Endodermal cell (in vitro differentiated cells): ENCODE results near the gene ZG16B. TPM values are rescaled to one million over a fixed set of nuclear protein-coding genes. Genes with fewer than 3 reads are reported as not detected.

Experiments
- DNase-seq: peaks from one replicate; pipeline ENCODE4 v3.0.0-alpha.2; 2017
- H3K27ac ChIP-seq: 2 replicates; pipeline ENCODE4 v1.5.1; 2013; ENCODE audit warnings: mild to moderate bottlenecking, low read depth, low read length, moderate library complexity
- H3K27me3 ChIP-seq: 2 replicates; pipeline ENCODE4 v1.6.1; 2013; ENCODE audit warnings: mild to moderate bottlenecking, low read length, moderate library complexity; ENCODE audit not compliant: insufficient read depth, control insufficient read depth, poor library complexity, severe bottlenecking
- H3K36me3 ChIP-seq: 2 replicates; pipeline ENCODE4 v1.7.0; 2013; ENCODE audit warnings: mild to moderate bottlenecking, low read length, moderate library complexity; ENCODE audit not compliant: control insufficient read depth, insufficient read depth
- H3K4me1 ChIP-seq: one replicate; pipeline ENCODE4 v1.7.0; 2013; ENCODE audit warnings: low read length; ENCODE audit not compliant: control insufficient read depth, insufficient read depth
- H3K4me3 ChIP-seq: 2 replicates; pipeline ENCODE4 v1.5.1; 2013; ENCODE audit warnings: mild to moderate bottlenecking, low read length, moderate library complexity
- H3K9ac ChIP-seq: 2 replicates; pipeline ENCODE4 v1.6.1; 2013; ENCODE audit warnings: mild to moderate bottlenecking, low read length, moderate library complexity; ENCODE audit not compliant: poor library complexity, severe bottlenecking; ENCODE audit errors: extremely low read depth
- H3K9me3 ChIP-seq: 2 replicates; pipeline ENCODE4 v1.6.1; 2013; ENCODE audit warnings: mild to moderate bottlenecking, low read length, moderate library complexity; ENCODE audit not compliant: control insufficient read depth
- H3K27ac Mint-ChIP-seq: 2 replicates; pipeline ENCODE4 v1.8.0; 2020; ENCODE audit warnings: mixed read lengths
- H3K27me3 Mint-ChIP-seq: 2 replicates; pipeline ENCODE4 v1.8.0; 2021; ENCODE audit warnings: mild to moderate bottlenecking, mixed read lengths; ENCODE audit not compliant: insufficient read depth
- H3K36me3 Mint-ChIP-seq: 2 replicates; pipeline ENCODE4 v1.8.0; 2020; ENCODE audit warnings: low read depth, mixed read lengths
- H3K4me1 Mint-ChIP-seq: 2 replicates; pipeline ENCODE4 v1.8.0; 2020; ENCODE audit warnings: mixed read lengths
- H3K4me3 Mint-ChIP-seq: 2 replicates; pipeline ENCODE4 v1.8.0; 2020; ENCODE audit warnings: mild to moderate bottlenecking, moderate library complexity, mixed read lengths
- H3K9me3 Mint-ChIP-seq: 2 replicates; pipeline ENCODE4 v1.8.0; 2020; ENCODE audit warnings: mild to moderate bottlenecking, mixed read lengths
- WGBS, 2 experiments: methylation state at CpG; one replicate each; pipeline versions ENCODE4 v1.1.5 to v1.1.7; 2013; ENCODE audit warnings: missing lambda C conversion rate in 2 of 2, mixed read lengths in 1 of 2; ENCODE audit not compliant: insufficient coverage in 1 of 2, insufficient read length in 1 of 2; 5-methylcytosine and 5-hydroxymethylcytosine counted together
- total RNA-seq, 2 donors: library from RNA; stranded (reverse); fragmentation: NEBNext Ultra II Directional in 1 of 2; extraction: Animal tissue kit (Norgen Biotek cat#: 25700) in 1 of 2; gene quantifications; 2 replicates in 1 of 2; 3 replicates in 1 of 2; pipeline ENCODE4 v1.2.1, GENCODE V29; 2021
- TF ChIP-seq, protein P1 (sequence below): fragments of 200-600 bp; sonication (generic); conservative IDR thresholded peaks from 2 replicates; pipeline ENCODE4 v1.5.0; 2021; ENCODE audit warnings: antibody characterized with exemption, mild to moderate bottlenecking

Gene ZG16B
- total RNA-seq, 2 donors from 2014 or later = not detected

DNA sequence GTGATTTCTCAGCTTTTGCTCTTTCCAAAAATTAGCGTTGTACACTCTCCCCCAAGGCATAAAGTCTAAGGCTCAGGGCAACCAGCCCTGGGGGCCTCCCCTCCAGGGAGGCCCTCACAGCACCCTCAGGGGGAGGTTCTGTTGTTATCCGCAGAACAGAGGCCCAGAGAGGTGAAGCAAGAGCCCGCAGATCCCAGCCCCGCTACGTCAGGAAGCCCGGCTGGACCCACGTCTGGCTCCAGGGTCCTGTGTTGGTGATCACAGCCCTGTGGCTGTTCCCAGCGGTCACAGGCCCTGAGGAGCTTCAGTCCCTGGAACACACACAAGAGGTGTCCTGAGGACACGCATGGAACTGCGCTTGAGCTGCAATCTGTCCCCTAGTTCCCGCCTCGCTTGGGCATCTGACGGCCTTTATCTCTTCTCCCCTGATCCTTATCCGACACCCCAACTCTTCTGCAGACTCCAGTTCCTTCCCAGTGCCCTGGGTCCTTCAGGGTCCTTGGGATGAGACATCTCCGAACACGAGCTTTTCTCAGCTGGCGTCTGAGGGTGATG is 1.1 kb upstream of the ZG16B start:
- no peaks in the 10 kb centered on the region for H3K36me3 ChIP-seq
- no peak for DNase-seq
- 89 to 96% methylated on average over 11 to 17 of the region's 17 CpGs for WGBS, 2 experiments
- H3K9ac ChIP-seq = no peak overlapping the region
- no peaks in the 10 kb centered on the region for H3K9me3 Mint-ChIP-seq
- H3K9me3 ChIP-seq = no peaks in the 10 kb centered on the region
- TF ChIP-seq, protein P1, sequence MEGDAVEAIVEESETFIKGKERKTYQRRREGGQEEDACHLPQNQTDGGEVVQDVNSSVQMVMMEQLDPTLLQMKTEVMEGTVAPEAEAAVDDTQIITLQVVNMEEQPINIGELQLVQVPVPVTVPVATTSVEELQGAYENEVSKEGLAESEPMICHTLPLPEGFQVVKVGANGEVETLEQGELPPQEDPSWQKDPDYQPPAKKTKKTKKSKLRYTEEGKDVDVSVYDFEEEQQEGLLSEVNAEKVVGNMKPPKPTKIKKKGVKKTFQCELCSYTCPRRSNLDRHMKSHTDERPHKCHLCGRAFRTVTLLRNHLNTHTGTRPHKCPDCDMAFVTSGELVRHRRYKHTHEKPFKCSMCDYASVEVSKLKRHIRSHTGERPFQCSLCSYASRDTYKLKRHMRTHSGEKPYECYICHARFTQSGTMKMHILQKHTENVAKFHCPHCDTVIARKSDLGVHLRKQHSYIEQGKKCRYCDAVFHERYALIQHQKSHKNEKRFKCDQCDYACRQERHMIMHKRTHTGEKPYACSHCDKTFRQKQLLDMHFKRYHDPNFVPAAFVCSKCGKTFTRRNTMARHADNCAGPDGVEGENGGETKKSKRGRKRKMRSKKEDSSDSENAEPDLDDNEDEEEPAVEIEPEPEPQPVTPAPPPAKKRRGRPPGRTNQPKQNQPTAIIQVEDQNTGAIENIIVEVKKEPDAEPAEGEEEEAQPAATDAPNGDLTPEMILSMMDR = no peak
- no peaks in the 10 kb centered on the region for H3K27me3 ChIP-seq
- H3K4me1 ChIP-seq = no peaks in the 10 kb centered on the region
- no peak overlapping the region for H3K4me3 ChIP-seq
- H3K27me3 Mint-ChIP-seq = no peaks in the 10 kb centered on the region
- H3K4me1 Mint-ChIP-seq = no peaks in the 10 kb centered on the region
- no peak overlapping the region for H3K4me3 Mint-ChIP-seq
- no peak overlapping the region for H3K27ac Mint-ChIP-seq
- no peaks in the 10 kb centered on the region for H3K36me3 Mint-ChIP-seq
- H3K27ac ChIP-seq = no peak overlapping the region

DNA sequence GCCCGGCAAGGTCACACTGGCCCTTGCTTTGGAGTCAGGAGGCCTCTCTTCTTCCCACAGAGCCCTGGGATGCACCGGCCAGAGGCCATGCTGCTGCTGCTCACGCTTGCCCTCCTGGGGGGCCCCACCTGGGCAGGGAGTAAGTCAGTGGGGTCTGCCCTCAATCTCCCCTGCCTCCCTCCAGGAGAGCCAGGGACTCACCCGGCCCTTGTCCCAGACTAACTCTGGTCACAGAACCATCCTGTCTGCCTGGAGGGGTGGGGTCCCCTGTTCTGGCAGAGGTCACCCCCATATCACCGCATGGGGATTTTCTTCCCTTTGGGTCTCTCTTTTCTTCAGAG is 222 bp downstream of the ZG16B start:
- TF ChIP-seq, protein P1 = no peak
- H3K27me3 ChIP-seq = no peaks in the 10 kb centered on the region
- H3K27me3 Mint-ChIP-seq = no peaks in the 10 kb centered on the region
- no peak overlapping the region for H3K27ac Mint-ChIP-seq
- H3K9me3 ChIP-seq = no peaks in the 10 kb centered on the region
- no peak overlapping the region for H3K4me3 ChIP-seq
- H3K4me1 ChIP-seq = no peaks in the 10 kb centered on the region
- H3K36me3 Mint-ChIP-seq = no peaks in the 10 kb centered on the region
- no peak overlapping the region for H3K4me3 Mint-ChIP-seq
- no peaks in the 10 kb centered on the region for H3K9me3 Mint-ChIP-seq
- no peaks in the 10 kb centered on the region for H3K4me1 Mint-ChIP-seq
- H3K27ac ChIP-seq = no peak overlapping the region
- DNase-seq = no peak
- H3K9ac ChIP-seq = no peak overlapping the region
- no peaks in the 10 kb centered on the region for H3K36me3 ChIP-seq
- whole genome bisulfite sequencing, 2 experiments = 86 to 100% methylated on average over 2 to 5 of the region's 5 CpGs

DNA sequence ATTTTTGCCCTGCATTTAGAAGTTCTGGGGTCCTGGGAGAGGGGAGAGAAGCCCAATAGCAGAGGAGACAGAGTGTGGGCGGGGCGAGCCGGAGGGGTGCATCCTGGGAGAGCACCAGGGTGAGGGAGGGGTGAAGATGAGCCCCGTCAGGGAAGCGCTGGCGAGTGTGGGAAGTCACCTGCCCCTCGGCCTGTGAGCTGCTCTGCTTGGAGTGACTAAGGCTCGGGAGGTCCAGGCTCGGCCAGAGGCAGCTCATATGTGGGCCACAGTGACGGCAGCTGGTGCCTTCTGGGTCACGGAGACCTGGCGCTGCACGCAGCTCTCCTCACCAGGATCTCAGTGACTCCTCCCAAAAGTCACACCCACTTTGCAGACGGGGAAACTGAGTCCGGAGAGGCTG is 1.1 kb downstream of the ZG16B start:
- peaks cover 4% of the 10 kb centered on the region for H3K4me1 ChIP-seq
- 83 to 90% methylated on average over 13 to 15 of the region's 15 CpGs for WGBS, 2 experiments
- Mint-ChIP-seq H3K27me3 (no peaks in the 10 kb centered on the region), H3K4me1 (peaks cover 9% of the 10 kb centered on the region), H3K4me3 (no peak overlapping the region), H3K9me3 (no peaks in the 10 kb centered on the region), H3K27ac (no peak overlapping the region), H3K36me3 (no peaks in the 10 kb centered on the region)
- H3K36me3 ChIP-seq = no peaks in the 10 kb centered on the region
- no peak overlapping the region for H3K4me3 ChIP-seq
- no peak overlapping the region for H3K27ac ChIP-seq
- H3K27me3 ChIP-seq = no peaks in the 10 kb centered on the region
- no peaks in the 10 kb centered on the region for H3K9me3 ChIP-seq
- no peak overlapping the region for H3K9ac ChIP-seq
- no peak for DNase-seq
- TF ChIP-seq, protein P1 = no peak
